HL-60 (cell line): ENCODE results near the gene DNAJC4.
A peak's percentile ranks its signal among the peaks of the same experiment; 100 is the strongest.
"Not testable (repeated sequence)": the region's sequence is repeated elsewhere in the genome, so short reads cannot be mapped to it uniquely, and the experiment has no call there.

Source experiments
- DNase-seq, 2 experiments: peaks; one replicate each; pipeline ENCODE4 v3.0.0-alpha.2; 2010 to 2020; ENCODE audit warnings: low read depth in 1 of 2, low spot score in 1 of 2
- H3K27ac ChIP-seq: fragments of 250-450 bp; sonication (Bioruptor Pico); replicated peaks from 2 replicates; pipeline ENCODE4 v1.5.1; 2020; ENCODE audit warnings: mild to moderate bottlenecking, moderate library complexity
- H3K27me3 ChIP-seq: fragments of 250-450 bp; sonication (Bioruptor Pico); 2 replicates; pipeline ENCODE4 v1.5.1; 2021; ENCODE audit warnings: mild to moderate bottlenecking, moderate library complexity; ENCODE audit not compliant: insufficient read depth, poor library complexity, severe bottlenecking
- H3K4me3 ChIP-seq: replicated peaks from 2 replicates; pipeline ENCODE4 v1.5.1; 2011; ENCODE audit warnings: mild to moderate bottlenecking, control low read depth, low read length; ENCODE audit not compliant: insufficient read depth
- GABPA ChIP-seq: IDR thresholded peaks from 2 replicates; pipeline ENCODE4 v1.6.1; 2012; ENCODE audit warnings: low read depth
- POLR2AphosphoS5 ChIP-seq: IDR thresholded peaks from 2 replicates; pipeline ENCODE4 v1.6.1; 2012; ENCODE audit warnings: low read depth
- REST ChIP-seq: IDR thresholded peaks from 2 replicates; pipeline ENCODE4 v1.6.1; 2012; ENCODE audit warnings: low read depth; ENCODE audit not compliant: insufficient replicate concordance
- SPI1 ChIP-seq: IDR thresholded peaks from 2 replicates; pipeline ENCODE4 v1.6.1; 2012; ENCODE audit warnings: low read depth, mild to moderate bottlenecking, borderline replicate concordance
- TF ChIP-seq, protein P1 (sequence below): IDR thresholded peaks from one replicate; pipeline ENCODE4 v1.5.1; 2011; ENCODE audit warnings: low read length, control low read depth, inconsistent platforms; ENCODE audit not compliant: insufficient read depth

Gene DNAJC4

DNA sequence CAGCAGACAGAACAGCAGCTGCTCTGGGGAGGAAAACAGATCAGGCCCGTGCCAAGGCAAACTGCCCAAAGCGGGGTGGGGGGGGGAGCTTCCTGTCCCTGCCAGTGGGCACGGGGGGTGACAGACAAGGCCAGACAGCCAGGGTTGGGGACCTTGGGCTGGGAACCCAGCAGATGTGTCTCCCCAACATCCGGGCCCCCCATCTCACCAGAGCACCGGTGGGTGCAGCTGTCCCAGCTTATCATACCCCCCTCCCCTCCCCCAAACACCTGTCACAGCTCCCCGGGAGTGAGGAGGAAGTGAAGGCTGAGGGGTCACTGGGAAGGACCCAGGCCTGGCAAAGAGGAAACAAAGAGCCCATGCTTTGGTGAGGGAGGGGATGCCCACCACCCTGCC, 15.1 kb downstream of the DNAJC4 start:
- no peaks in the 10 kb centered on the region for H3K27me3 ChIP-seq
- TF ChIP-seq SPI1 (peak; percentile 61; the same call in 1 of the 2 replicates), POLR2AphosphoS5 (peak; percentile 43; the same call in 1 of the 2 replicates)
- TF ChIP-seq, protein P1, sequence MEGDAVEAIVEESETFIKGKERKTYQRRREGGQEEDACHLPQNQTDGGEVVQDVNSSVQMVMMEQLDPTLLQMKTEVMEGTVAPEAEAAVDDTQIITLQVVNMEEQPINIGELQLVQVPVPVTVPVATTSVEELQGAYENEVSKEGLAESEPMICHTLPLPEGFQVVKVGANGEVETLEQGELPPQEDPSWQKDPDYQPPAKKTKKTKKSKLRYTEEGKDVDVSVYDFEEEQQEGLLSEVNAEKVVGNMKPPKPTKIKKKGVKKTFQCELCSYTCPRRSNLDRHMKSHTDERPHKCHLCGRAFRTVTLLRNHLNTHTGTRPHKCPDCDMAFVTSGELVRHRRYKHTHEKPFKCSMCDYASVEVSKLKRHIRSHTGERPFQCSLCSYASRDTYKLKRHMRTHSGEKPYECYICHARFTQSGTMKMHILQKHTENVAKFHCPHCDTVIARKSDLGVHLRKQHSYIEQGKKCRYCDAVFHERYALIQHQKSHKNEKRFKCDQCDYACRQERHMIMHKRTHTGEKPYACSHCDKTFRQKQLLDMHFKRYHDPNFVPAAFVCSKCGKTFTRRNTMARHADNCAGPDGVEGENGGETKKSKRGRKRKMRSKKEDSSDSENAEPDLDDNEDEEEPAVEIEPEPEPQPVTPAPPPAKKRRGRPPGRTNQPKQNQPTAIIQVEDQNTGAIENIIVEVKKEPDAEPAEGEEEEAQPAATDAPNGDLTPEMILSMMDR: no peak
- peak overlapping the region; percentile 93 for H3K27ac ChIP-seq
- H3K4me3 ChIP-seq: peak overlapping the region; percentile 81
- DNase-seq: peak in 1 of 2 experiments; percentile 52

DNA sequence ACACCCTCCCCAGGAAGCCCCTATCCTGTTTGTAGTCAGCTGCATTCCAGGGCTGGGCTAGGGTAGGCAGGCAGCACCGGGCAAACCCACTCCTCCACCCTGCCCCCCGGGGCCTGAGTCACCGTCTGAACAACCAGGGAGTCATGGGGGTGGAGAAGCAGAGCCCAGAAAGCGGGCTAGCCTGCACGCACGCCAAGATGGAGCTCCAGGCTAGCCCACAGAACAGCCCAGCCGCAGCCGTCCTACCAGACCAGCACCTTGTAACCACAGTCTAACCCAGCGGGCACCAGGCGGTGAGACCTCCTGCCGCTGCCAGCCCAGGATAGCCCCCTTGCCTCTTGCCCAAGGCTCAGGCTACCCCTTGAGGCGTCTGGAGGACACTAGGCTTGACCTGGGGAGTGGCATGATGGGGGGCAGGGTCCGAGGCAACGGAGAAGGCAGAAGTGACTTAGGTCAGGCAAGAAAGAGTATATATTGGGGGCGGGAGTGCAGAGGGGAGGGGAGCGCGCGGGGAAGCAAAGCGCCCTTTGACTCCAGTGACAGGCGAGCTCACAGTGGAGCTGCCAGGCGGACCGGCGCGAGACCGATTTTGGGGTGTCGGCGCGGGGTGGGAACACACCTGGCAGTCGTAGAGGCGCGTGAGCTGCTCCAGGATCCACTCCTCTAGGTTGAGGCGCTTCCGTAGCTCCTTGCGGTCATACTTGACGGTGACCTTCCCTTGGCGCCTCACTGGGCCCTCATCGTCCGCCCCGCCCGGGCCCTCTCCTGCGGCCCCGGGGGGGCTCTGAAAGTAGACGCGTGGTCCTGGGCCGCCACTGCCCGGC, 15.7 kb downstream of the DNAJC4 start:
- Histone ChIP-seq H3K27me3 (no peaks in the 10 kb centered on the region), H3K4me3 (peak overlapping the region; percentile 81), H3K27ac (peak overlapping the region; percentile 93)
- TF ChIP-seq SPI1: no peak
- no peak for TF ChIP-seq REST
- peak; percentile 42; the same call in 1 of the 2 replicates for TF ChIP-seq POLR2AphosphoS5
- peak in 1 of 2 experiments; percentile 75 for DNase-seq

DNA sequence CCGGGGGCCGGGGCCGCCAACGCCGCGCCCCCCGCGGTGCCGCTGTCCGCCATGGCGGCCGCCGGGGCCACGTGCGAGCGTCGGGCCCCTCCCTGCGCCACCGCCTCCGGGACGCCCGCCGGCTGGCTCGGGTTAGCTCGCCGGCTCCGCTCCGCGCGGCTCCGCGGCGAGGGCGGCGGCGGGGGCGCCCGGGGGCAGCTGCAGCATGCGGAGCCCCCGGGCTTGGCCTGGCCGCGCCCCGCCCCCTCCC, 16.2 kb downstream of the DNAJC4 start:
- Histone ChIP-seq H3K27ac (peak overlapping the region; percentile 93), H3K4me3 (peak overlapping the region; percentile 81)
- DNase-seq, H3K27me3 ChIP-seq: not testable (repeated sequence)

DNA sequence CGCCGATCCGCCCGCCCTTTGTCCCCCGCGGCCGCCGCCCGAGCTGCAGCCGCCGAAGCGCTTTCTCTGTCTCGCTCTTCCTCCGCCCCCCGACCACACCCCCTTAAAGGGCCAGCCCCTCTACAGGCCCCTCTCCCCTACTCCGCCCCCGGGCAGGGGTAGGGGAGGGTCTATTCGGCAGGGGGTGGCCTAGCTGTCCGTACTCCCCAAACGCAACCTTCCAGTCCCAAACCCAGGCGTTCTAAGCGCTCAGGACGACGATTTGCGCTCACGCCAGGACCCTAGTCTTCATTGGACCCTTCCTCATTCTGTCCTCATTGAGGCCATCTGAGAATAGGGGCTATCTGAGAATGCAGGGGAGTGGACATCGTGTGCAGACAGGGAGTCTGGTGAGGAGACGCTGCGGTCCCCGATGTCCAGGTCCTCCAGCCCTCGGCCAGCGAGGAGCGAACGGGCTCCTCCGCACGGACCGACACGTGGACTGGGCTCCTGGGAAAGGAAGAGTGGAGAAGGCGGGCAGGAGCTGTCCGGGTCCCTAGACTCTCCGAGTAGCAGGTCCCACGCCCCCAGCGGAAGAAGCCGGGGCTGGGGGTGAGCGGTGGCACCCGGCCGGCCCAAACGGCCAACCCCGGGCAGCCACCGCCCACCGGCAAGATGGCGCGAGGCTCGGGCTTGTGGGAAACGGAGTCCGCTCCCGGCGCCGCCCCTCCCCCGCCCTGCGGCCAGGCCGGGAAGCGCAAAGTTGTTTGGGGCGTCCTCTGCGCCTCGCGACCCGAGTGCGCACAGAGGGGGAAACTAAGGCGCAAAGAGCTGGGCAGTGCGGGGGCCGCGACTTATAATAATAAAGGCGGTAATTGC, 16.8 kb downstream of the DNAJC4 start, which contains the start of gene PPP1R14B:
TSS of gene PPP1R14B (minus strand) at position 73 of the 858 bp plus-strand sequence. CDS start 270 bp downstream, outside the sequence.
- Histone ChIP-seq H3K27me3 (no peaks in the 10 kb centered on the region), H3K4me3 (peak within 1 kb of the TSS; percentile 81), H3K27ac (peak within 1 kb of the TSS; percentile 93)
- DNase-seq: peak; percentile 86 to 89
- TF ChIP-seq POLR2AphosphoS5 (no peak; the same call in 1 of the 2 replicates), SPI1 (no peak; the same call in 1 of the 2 replicates), REST (peak; percentile 20), GABPA (peak; percentile 64)
- TF ChIP-seq, protein P1: no peak
